ENCODE data around the gene TRAPPC14.
A peak's percentile ranks its signal among the peaks of the same experiment; 100 is the strongest.

TRAPPC14 gene

GRCh38 chr7:100124301-100125230 lies 34.0 kb downstream of the TRAPPC14 start:
- DNase-seq (ENCODE audit: low spot score): no peak

GRCh38 chr7:100122568-100122967 lies 36.0 kb downstream of the TRAPPC14 start:
- no peak for DNase-seq (ENCODE audit: low spot score)

- no peak for DNase-seq (ENCODE audit: low spot score)
Observed at GRCh38 chr7:100122067-100122466, 36.5 kb downstream of the TRAPPC14 start.

GRCh38 chr7:100120733-100121036 lies 37.8 kb downstream of the TRAPPC14 start:
- DNase-seq (ENCODE audit: low spot score): no peak

- DNase-seq (ENCODE audit: low spot score): peak; percentile 71
Observed at GRCh38 chr7:100119970-100120732, 38.4 kb downstream of the TRAPPC14 start.

- DNase-seq (ENCODE audit: low spot score): peak; percentile 96
Observed at GRCh38 chr7:100119072-100119969, 39.2 kb downstream of the TRAPPC14 start, which contains the start of the genes CNPY4 and TAF6. Gene CNPY4, plus strand, starts transcription at chr7:100119634. Its CDS starts 111 bp downstream, at chr7:100119745. Gene TAF6, minus strand, starts transcription at chr7:100119358. Its CDS starts 5,149 bp downstream, at chr7:100114209.

- DNase-seq (ENCODE audit: low spot score): no peak
Observed at GRCh38 chr7:100118388-100119071, 40.0 kb downstream of the TRAPPC14 start.

- no peak for DNase-seq (ENCODE audit: low spot score)
Observed at GRCh38 chr7:100115026-100115425, 43.5 kb downstream of the TRAPPC14 start.

- DNase-seq (ENCODE audit: low spot score): no peak
Observed at GRCh38 chr7:100111914-100112313, 46.6 kb downstream of the TRAPPC14 start.

- DNase-seq (ENCODE audit: low spot score): no peak
Observed at GRCh38 chr7:100111156-100111555, 47.4 kb downstream of the TRAPPC14 start.

GRCh38 chr7:100109521-100110163 lies 48.9 kb downstream of the TRAPPC14 start:
- DNase-seq (ENCODE audit: low spot score): no peak

GRCh38 chr7:100107890-100108289 lies 50.6 kb downstream of the TRAPPC14 start:
- no peak for DNase-seq (ENCODE audit: low spot score)

GRCh38 chr7:100107125-100107737 lies 51.3 kb downstream of the TRAPPC14 start:
- DNase-seq (ENCODE audit: low spot score): no peak

- no peak for DNase-seq (ENCODE audit: low spot score)
Observed at GRCh38 chr7:100106633-100107032, 51.9 kb downstream of the TRAPPC14 start.

GRCh38 chr7:100105534-100105933 lies 53.0 kb downstream of the TRAPPC14 start:
- DNase-seq (ENCODE audit: low spot score): no peak

All from CD4-positive, alpha-beta T cell treated with Interleukin-6 at 100 ng/mL for 8 hours (primary cell).